CD4-positive, alpha-beta T cell (primary cell): Measurements from ENCODE around the gene CFAP61. TPM values are rescaled to one million over a fixed set of nuclear protein-coding genes. Genes with fewer than 3 reads are reported as not detected.

Experiments used
- ATAC-seq: fragments of 200-7000 bp; cut with Tn5 transposase; one replicate; pipeline ENCODE4 v1.10.0; 2022; ENCODE audit warnings: mild to moderate bottlenecking; ENCODE audit not compliant: poor library complexity
- CTCF ChIA-PET: fragments of 350-600 bp; sonication (Branson Sonifier 250); formaldehyde crosslinking; loops from one replicate; lab custom pipeline; 2021; ENCODE audit warnings: antibody characterized with exemption, inconsistent platforms; lab: Charles Lee
- POLR2A ChIA-PET: fragments of 350-600 bp; sonication (Branson Sonifier 250); formaldehyde crosslinking; loops from one replicate; lab custom pipeline; 2021; ENCODE audit warnings: antibody characterized with exemption, inconsistent platforms; lab: Charles Lee
- DNase-seq, 14 experiments: peaks; one replicate each; pipeline ENCODE4 v3.0.0-alpha.2; 2013 to 2020; ENCODE audit warnings: mixed read lengths in 2 of 14
- H3K27ac ChIP-seq, 2 donors: one replicate each; pipeline versions ENCODE4 v1.5.1 to v1.7.0; 2013; ENCODE audit warnings: low read length in 2 of 2, low read depth in 1 of 2, mild to moderate bottlenecking in 1 of 2
- H3K27me3 ChIP-seq, 2 experiments: 1 replicate in 1 of 2; 2 replicates in 1 of 2; pipeline versions ENCODE4 v1.6.1 to v1.7.0; 2013; ENCODE audit warnings: low read length in 2 of 2, control low read depth in 1 of 2, mild to moderate bottlenecking in 1 of 2, moderate library complexity in 1 of 2; ENCODE audit not compliant: insufficient read depth in 2 of 2, control insufficient read depth in 1 of 2
- H3K36me3 ChIP-seq: one replicate; pipeline ENCODE4 v1.6.1; 2013; ENCODE audit warnings: low read length, control low read depth; ENCODE audit not compliant: insufficient read depth
- H3K4me1 ChIP-seq: one replicate; pipeline ENCODE4 v1.6.1; 2013; ENCODE audit warnings: low read length, control low read depth; ENCODE audit not compliant: insufficient read depth
- H3K4me3 ChIP-seq: one replicate; pipeline ENCODE4 v1.5.1; 2013; ENCODE audit warnings: mild to moderate bottlenecking, low read length, moderate library complexity
- H3K9me3 ChIP-seq, 2 experiments: 1 replicate in 1 of 2; 2 replicates in 1 of 2; pipeline versions ENCODE4 v1.6.1 to v1.7.0; 2013; ENCODE audit warnings: low read length in 2 of 2, mild to moderate bottlenecking in 2 of 2, control low read depth in 1 of 2, moderate library complexity in 1 of 2; ENCODE audit not compliant: control insufficient read depth in 1 of 2, insufficient read depth in 1 of 2
- H3K27ac Mint-ChIP-seq: one replicate; pipeline ENCODE4 v1.8.0; 2020; ENCODE audit warnings: mixed read lengths
- H3K27me3 Mint-ChIP-seq: one replicate; pipeline ENCODE4 v1.8.0; 2021; ENCODE audit warnings: mixed read lengths
- H3K36me3 Mint-ChIP-seq: one replicate; pipeline ENCODE4 v1.8.0; 2021; ENCODE audit warnings: low read depth, mixed read lengths
- H3K4me1 Mint-ChIP-seq: one replicate; pipeline ENCODE4 v1.8.0; 2021; ENCODE audit warnings: low read depth, mixed read lengths
- H3K4me3 Mint-ChIP-seq: one replicate; pipeline ENCODE4 v1.8.0; 2020; ENCODE audit warnings: mild to moderate bottlenecking, mixed read lengths
- H3K9me3 Mint-ChIP-seq: one replicate; pipeline ENCODE4 v1.8.0; 2020; ENCODE audit warnings: mixed read lengths
- CTCF ChIP-seq: fragments of 200-600 bp; IDR thresholded peaks from one replicate; pipeline ENCODE4 v1.8.0; 2022; ENCODE audit warnings: antibody characterized with exemption, mild to moderate bottlenecking
- intact Hi-C, 2 experiments: fragments of 100-400 bp; cut with DNase I in 1 of 2; cut with micrococcal nuclease in 1 of 2; formaldehyde crosslinking; loops; one replicate each; pipeline versions ENCODE4 v1.15.1 to v1.9.0; 2023 to 2025; cut with DNase I, micrococcal nuclease
- total RNA-seq, 174 experiments: library from RNA in 2 of 174; stranded (reverse) in 2 of 174; gene quantifications; one replicate each; pipeline ENCODE4 v1.2.3 and lab custom pipeline; 2021 to 2026

CFAP61 gene
- total RNA-seq, 2 experiments from 2014 or later, result not detected

DNA sequence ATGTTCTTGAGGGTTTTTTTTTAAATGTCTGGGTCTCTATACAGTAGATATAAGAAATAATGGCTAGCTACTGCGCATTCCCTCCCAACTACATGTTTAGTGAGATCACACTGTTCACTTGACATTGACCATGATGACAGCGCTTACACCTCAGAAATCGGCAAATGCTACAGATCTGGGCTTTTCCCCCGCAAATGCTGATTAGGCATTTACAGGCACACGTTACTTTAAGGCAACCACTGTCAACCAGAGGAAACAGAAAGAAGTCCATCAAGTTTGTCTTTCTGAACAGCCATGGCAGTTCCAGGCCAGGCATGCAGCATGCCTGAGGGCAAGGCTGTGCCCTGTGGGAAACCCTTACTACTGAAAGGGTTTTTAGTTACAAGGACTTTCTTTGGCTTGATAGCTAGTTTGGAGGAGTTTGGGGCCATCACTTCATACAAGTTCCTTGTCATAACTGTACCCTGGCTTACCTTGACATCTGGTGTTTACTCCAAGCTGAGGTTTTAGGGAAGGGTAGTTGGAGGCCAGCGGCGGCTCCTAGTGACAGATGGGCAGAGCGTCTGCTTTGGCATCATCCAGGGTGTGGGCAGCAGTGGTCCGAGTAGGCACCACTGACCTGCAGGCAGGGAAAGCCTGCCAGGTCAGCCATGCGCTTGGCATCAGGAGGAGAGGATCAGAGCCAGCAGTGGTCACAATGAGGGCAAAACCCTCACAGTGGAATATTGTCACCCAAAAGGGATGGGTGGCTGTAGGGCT lies 43.0 kb downstream of the CFAP61 start:
- no peak for TF ChIP-seq CTCF
- Histone ChIP-seq H3K27me3 (no peaks in the 10 kb centered on the region), H3K4me3 (no peak overlapping the region), H3K27ac (no peak overlapping the region), H3K36me3 (no peaks in the 10 kb centered on the region), H3K4me1 (no peaks in the 10 kb centered on the region), H3K9me3 (no peaks in the 10 kb centered on the region)
- Mint-ChIP-seq H3K27ac (no peak overlapping the region), H3K9me3 (no peaks in the 10 kb centered on the region), H3K4me3 (no peak overlapping the region), H3K36me3 (no peaks in the 10 kb centered on the region), H3K4me1 (no peaks in the 10 kb centered on the region), H3K27me3 (peaks cover 18% of the 10 kb centered on the region)
- ATAC-seq, result no peak
- intact Hi-C loops, result no loop called here
- DNase-seq, result no peak
- ChIA-PET CTCF (no interaction called here), POLR2A (no interaction called here)

- H3K27ac Mint-ChIP-seq, result no peak overlapping the region
- peaks cover 18% of the 10 kb centered on the region for H3K27me3 Mint-ChIP-seq
- H3K9me3 Mint-ChIP-seq, result no peaks in the 10 kb centered on the region
- no peaks in the 10 kb centered on the region for H3K4me1 Mint-ChIP-seq
- TF ChIP-seq CTCF, result no peak
- no peak overlapping the region for H3K4me3 ChIP-seq
- ATAC-seq, result no peak
- H3K36me3 Mint-ChIP-seq, result no peaks in the 10 kb centered on the region
- no peak overlapping the region for H3K4me3 Mint-ChIP-seq
- no peaks in the 10 kb centered on the region for H3K4me1 ChIP-seq
- no peaks in the 10 kb centered on the region for H3K36me3 ChIP-seq
- POLR2A ChIA-PET, result no interaction called here
- DNase-seq, result no peak
- CTCF ChIA-PET, result no interaction called here
- H3K27ac ChIP-seq, result no peak overlapping the region
- no peaks in the 10 kb centered on the region for H3K9me3 ChIP-seq
- no peaks in the 10 kb centered on the region for H3K27me3 ChIP-seq
- intact Hi-C loops, result no loop called here
These were observed 44.1 kb downstream of the CFAP61 start for GRCh38 chr20:20096421-20096820.

DNA sequence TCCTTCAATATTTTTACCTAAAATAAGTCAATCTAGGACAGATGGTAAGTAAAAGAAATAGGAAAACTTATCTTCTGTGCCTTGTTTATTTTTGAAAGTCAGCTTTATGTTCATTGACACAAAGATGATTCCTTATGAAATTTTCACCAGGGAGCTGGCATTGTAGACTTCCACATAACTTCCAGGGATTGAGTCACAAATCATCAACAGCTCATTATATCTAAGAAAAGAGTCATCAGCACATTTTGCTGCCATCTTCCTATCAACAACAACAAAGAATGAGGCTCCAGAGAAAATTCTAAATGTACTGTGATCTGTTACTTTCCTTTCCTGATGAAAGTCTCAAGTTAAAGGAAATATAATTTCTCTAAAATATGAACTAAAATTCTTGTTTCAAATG lies 48.5 kb downstream of the CFAP61 start:
- Histone ChIP-seq H3K4me3 (no peak overlapping the region), H3K4me1 (no peaks in the 10 kb centered on the region), H3K27ac (no peak overlapping the region), H3K36me3 (no peaks in the 10 kb centered on the region), H3K27me3 (no peaks in the 10 kb centered on the region), H3K9me3 (no peaks in the 10 kb centered on the region)
- H3K36me3 Mint-ChIP-seq, result no peaks in the 10 kb centered on the region
- no peak overlapping the region for H3K4me3 Mint-ChIP-seq
- intact Hi-C loops, result no loop called here
- no peaks in the 10 kb centered on the region for H3K9me3 Mint-ChIP-seq
- peaks cover 34% of the 10 kb centered on the region for H3K27me3 Mint-ChIP-seq
- ChIA-PET CTCF (no interaction called here), POLR2A (no interaction called here)
- DNase-seq, result no peak
- ATAC-seq, result no peak
- H3K27ac Mint-ChIP-seq, result no peak overlapping the region
- no peak for TF ChIP-seq CTCF
- H3K4me1 Mint-ChIP-seq, result no peaks in the 10 kb centered on the region
